Fibroblast of lung (primary cell): ENCODE data around the gene CMC2.

Experiments
- EZH2 ChIP-seq: IDR thresholded peaks from 2 replicates; pipeline ENCODE4 v1.5.1; 2012; ENCODE audit warnings: low read length, control low read depth, mild to moderate bottlenecking; ENCODE audit errors: missing control alignments
- TF ChIP-seq, protein P1 (sequence below), 2 donors: IDR thresholded peaks in 1 of 2; conservative IDR thresholded peaks in 1 of 2; 1 replicate in 1 of 2; 2 replicates in 1 of 2; pipeline ENCODE4 v1.5.1; 2011 to 2012; ENCODE audit warnings: low read length in 2 of 2, control low read depth in 1 of 2, inconsistent platforms in 1 of 2, low read depth in 1 of 2, mild to moderate bottlenecking in 1 of 2

DNA sequence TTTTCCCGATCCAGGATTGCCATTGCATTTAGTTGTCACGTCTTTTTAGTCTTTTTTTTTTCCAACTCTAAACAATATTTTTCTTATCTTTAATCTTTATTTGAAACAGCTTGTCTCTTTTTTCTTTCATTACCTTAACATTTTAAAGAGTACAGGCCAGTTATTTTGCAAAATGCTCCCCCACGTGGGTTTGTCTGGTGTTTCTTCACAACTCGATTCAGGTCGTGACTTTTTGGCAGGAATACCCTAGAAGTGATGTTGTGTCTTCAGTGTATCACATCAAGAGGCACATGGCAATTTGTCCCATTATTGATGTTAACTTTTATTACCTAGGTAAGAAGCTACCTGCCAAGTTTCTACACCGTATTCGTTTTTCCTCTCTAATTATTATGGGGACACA is 17.9 kb downstream of the CMC2 start:
- TF ChIP-seq, protein P1, sequence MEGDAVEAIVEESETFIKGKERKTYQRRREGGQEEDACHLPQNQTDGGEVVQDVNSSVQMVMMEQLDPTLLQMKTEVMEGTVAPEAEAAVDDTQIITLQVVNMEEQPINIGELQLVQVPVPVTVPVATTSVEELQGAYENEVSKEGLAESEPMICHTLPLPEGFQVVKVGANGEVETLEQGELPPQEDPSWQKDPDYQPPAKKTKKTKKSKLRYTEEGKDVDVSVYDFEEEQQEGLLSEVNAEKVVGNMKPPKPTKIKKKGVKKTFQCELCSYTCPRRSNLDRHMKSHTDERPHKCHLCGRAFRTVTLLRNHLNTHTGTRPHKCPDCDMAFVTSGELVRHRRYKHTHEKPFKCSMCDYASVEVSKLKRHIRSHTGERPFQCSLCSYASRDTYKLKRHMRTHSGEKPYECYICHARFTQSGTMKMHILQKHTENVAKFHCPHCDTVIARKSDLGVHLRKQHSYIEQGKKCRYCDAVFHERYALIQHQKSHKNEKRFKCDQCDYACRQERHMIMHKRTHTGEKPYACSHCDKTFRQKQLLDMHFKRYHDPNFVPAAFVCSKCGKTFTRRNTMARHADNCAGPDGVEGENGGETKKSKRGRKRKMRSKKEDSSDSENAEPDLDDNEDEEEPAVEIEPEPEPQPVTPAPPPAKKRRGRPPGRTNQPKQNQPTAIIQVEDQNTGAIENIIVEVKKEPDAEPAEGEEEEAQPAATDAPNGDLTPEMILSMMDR (conservative IDR thresholded peaks at IDR 0.05 in 1 of 2, IDR thresholded peaks at IDR 0.05 in 1 of 2; ENCODE audit: low read depth in 1 of 2, low read length in 2 of 2) = no peak
- TF ChIP-seq EZH2 = no peak
